Measurements from ENCODE around the gene SLX4IP. TPM values are rescaled to one million over a fixed set of nuclear protein-coding genes. Genes with fewer than 3 reads are reported as not detected.

SLX4IP gene
- total and polyA plus RNA-seq, 8 donors, result 2.5 to 6.4 (median 2.8) TPM

DNA sequence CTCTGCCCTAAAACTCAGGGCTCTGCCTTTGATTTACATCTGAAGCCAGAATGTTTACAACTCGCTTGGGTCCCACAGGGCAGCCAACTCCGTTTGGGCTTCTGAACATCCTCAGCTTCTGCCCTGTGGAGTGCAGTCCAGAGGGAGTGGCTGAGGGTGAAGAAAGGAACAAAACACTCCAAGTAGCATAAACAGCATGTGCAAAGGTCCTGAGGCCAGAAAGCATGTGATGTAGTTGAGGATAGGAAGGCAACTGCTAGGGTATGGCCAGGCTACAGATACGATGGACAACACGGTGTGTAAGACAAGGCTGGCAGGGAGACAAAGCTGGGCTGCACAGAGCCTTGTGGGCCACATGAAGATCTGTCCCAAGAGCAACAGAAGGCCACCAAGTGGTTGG lies 226.2 kb downstream of the SLX4IP start:
- no peaks in the 10 kb centered on the region for H3K9me3 ChIP-seq
- H3K27me3 ChIP-seq, result no peaks in the 10 kb centered on the region
- DNase-seq, result no peak
- TF ChIP-seq, protein P1, sequence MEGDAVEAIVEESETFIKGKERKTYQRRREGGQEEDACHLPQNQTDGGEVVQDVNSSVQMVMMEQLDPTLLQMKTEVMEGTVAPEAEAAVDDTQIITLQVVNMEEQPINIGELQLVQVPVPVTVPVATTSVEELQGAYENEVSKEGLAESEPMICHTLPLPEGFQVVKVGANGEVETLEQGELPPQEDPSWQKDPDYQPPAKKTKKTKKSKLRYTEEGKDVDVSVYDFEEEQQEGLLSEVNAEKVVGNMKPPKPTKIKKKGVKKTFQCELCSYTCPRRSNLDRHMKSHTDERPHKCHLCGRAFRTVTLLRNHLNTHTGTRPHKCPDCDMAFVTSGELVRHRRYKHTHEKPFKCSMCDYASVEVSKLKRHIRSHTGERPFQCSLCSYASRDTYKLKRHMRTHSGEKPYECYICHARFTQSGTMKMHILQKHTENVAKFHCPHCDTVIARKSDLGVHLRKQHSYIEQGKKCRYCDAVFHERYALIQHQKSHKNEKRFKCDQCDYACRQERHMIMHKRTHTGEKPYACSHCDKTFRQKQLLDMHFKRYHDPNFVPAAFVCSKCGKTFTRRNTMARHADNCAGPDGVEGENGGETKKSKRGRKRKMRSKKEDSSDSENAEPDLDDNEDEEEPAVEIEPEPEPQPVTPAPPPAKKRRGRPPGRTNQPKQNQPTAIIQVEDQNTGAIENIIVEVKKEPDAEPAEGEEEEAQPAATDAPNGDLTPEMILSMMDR (IDR thresholded peaks at IDR 0.05), result no peak
- 88% methylated on average over 4 of the region's 4 CpGs for WGBS, 2 donors
- no peak overlapping the region for H3K4me3 ChIP-seq
- FAIRE-seq, result no peak
- intact Hi-C loops (cut with DNase I), result no loop called here
- peaks cover 55 to 74% (median 59%) of the 10 kb centered on the region in 3 donors for H3K4me1 ChIP-seq
- no peak for ATAC-seq
- peak overlapping the region; percentile 6 to 66 (median 18) for H3K27ac ChIP-seq
- peaks cover 0 to 37% (median 11%) of the 10 kb centered on the region in 3 donors for H3K36me3 ChIP-seq

DNA sequence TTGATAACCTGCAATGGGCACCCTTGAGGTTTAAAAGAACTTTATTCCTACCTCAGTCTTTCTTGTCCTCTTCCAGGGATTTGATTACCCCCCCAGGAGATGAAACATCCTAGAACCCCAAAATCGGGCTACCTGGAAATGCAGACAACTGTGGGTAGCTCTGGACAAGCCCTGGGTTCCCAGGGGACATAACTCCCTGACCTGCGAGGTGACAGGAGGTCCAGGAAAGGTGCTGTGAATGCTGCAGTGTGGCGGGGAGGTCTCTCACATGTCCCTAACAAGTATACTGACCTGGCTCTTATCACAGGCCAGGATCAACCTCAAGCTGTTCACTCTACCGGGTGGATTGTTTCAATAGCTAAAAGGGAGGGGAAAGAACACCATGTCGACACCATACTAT lies 227.0 kb downstream of the SLX4IP start:
- Histone ChIP-seq H3K4me1 (peaks cover 54 to 75% (median 60%) of the 10 kb centered on the region in 3 donors), H3K36me3 (peaks cover 0 to 35% (median 11%) of the 10 kb centered on the region in 3 donors), H3K4me3 (no peak overlapping the region), H3K27ac (peak overlapping the region in 1 of 4 donors; percentile 33), H3K9me3 (no peaks in the 10 kb centered on the region), H3K27me3 (no peaks in the 10 kb centered on the region)
- TF ChIP-seq, protein P1 (IDR thresholded peaks at IDR 0.05), result no peak
- FAIRE-seq (no peak), ATAC-seq (no peak), DNase-seq (no peak)
- 71 to 76% methylated on average over 5 of the region's 5 CpGs for WGBS, 2 donors
- intact Hi-C loops (cut with DNase I), result no loop called here

DNA sequence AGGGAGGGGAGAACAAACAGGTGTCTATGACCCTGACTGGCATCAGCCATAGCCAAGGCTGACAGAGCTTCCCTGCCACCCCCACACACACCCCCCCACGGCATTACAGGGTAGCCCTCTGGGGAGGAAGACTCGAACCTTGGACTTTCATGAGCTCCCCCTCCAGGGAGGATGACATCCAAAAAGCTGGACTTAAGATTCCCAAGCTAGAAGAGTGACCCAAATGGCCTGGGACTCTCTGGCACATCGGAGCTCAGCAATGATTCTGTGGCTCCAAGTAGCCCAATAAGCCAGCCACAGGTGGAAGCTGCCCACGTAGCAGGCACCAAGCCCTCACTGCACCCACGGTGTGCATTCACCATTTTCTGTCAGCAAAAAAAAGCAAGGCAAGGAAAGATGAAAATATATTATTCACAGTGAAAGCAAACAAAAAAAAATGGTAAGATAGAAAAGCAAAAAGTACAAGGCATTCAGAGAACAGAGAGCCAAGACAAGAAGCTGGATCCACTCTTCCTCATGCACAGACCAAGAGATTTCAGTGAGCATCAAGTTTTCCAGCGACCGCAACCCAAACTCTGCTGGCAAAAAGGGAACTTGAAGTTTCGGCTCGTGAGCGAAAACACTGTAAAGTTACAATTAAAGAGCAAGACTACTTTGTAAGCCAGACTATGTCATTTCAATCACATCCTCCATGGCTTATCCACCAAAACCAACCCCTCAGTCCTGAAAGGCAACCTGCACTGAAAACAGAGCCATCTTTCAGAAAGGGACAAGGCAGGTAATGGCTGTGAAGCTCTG lies 227.8 kb downstream of the SLX4IP start:
- no peaks in the 10 kb centered on the region for H3K27me3 ChIP-seq
- intact Hi-C loops (cut with DNase I), result no loop called here
- TF ChIP-seq, protein P1 (IDR thresholded peaks at IDR 0.05), result no peak

DNA sequence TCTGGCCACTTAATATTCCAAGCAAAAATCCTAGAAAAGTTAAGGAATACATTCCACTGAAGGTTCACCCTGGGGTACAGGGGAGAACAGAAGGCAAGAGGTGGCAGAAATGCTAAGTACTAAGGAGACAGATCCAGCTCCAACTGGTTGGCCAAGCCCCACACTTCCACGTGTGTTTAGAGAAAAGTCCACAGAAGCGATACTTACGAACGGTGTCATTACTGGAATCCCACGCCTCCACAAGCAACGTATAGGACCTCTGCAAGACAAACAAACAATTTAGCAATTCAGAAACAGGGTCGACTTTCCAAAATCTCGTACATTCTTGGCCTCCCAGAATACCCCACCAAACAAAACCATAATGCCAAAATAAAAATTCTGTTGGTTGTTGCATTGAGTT lies 228.7 kb downstream of the SLX4IP start:
- DNase-seq, result no peak
- FAIRE-seq, result no peak
- WGBS, 2 donors, result 28 to 53% methylated on average over 8 of the region's 8 CpGs
- no peak for ATAC-seq
- peaks cover 55 to 76% (median 69%) of the 10 kb centered on the region in 3 donors for H3K4me1 ChIP-seq
- no peak overlapping the region for H3K4me3 ChIP-seq
- H3K36me3 ChIP-seq, result peaks cover 0 to 26% (median 11%) of the 10 kb centered on the region in 3 donors
- H3K27me3 ChIP-seq, result no peaks in the 10 kb centered on the region
- no peaks in the 10 kb centered on the region for H3K9me3 ChIP-seq
- H3K27ac ChIP-seq, result no peak overlapping the region
- intact Hi-C loops (cut with DNase I), result no loop called here
- TF ChIP-seq, protein P1 (IDR thresholded peaks at IDR 0.05), result no peak

More for the DNA sequence above, 227.8 kb downstream of the SLX4IP start:
- peaks cover 0 to 32% (median 11%) of the 10 kb centered on the region in 3 donors for H3K36me3 ChIP-seq
- no peak overlapping the region for H3K4me3 ChIP-seq
- no peak for FAIRE-seq
- 80 to 82% methylated on average over 10 of the region's 10 CpGs for WGBS, 2 donors
- no peak for ATAC-seq
- H3K4me1 ChIP-seq, result peaks cover 55 to 75% (median 66%) of the 10 kb centered on the region in 3 donors
- peak overlapping the region in 1 of 4 donors; percentile 33 for H3K27ac ChIP-seq
- DNase-seq, result no peak
- no peaks in the 10 kb centered on the region for H3K9me3 ChIP-seq

All from pancreas (tissue), 10 donors.